IMR-90 (cell line): ENCODE measurements around the gene KRTAP10-3. TPM values are rescaled to one million over a fixed set of nuclear protein-coding genes. Genes with fewer than 3 reads are reported as not detected.

Source experiments
- ATAC-seq: fragments of 200-7000 bp; cut with Tn5 transposase; 2 replicates; pipeline ENCODE4 v1.9.1; 2020; ENCODE audit warnings: low read depth, mild to moderate bottlenecking, moderate library complexity
- BruUV-seq: library from RNA; stranded (reverse); fragments of 400-500 nt; replicated peaks from 2 replicates; lab custom pipeline; 2021; lab: Mats Ljungman, UMichigan
- CTCF ChIA-PET: fragments of 300-600 bp; formaldehyde crosslinking; extraction: SDS; loops from one replicate; lab custom pipeline; 2021; ENCODE audit warnings: antibody characterized with exemption; lab: Yijun Ruan, JAX
- POLR2A ChIA-PET: fragments of 300-600 bp; sonication (Branson Sonifier 250); formaldehyde crosslinking; loops from one replicate; lab custom pipeline; 2022; ENCODE audit warnings: antibody characterized with exemption; ENCODE audit not compliant: unreplicated experiment; lab: Charles Lee
- DNase-seq: peaks from one replicate; pipeline ENCODE4 v3.0.0; 2013
- H2AFZ ChIP-seq: replicated peaks from 2 replicates; pipeline ENCODE3; 2013; ENCODE audit warnings: low read length, mild to moderate bottlenecking; ENCODE audit not compliant: poor library complexity
- H2AK5ac ChIP-seq: 2 replicates; pipeline ENCODE4 v1.6.1; 2013; ENCODE audit warnings: low read depth, low read length, inconsistent platforms
- H2AK9ac ChIP-seq: replicated peaks from 2 replicates; pipeline ENCODE3; 2013; ENCODE audit warnings: mild to moderate bottlenecking, low read depth, low read length, moderate library complexity; ENCODE audit not compliant: poor library complexity
- H2BK120ac ChIP-seq: 2 replicates; pipeline ENCODE4 v1.6.1; 2013; ENCODE audit warnings: low read depth, low read length, inconsistent platforms
- H2BK15ac ChIP-seq: 3 replicates; pipeline ENCODE4 v1.6.1; 2013; ENCODE audit warnings: low read depth, low read length, inconsistent platforms
- H2BK20ac ChIP-seq: 2 replicates; pipeline ENCODE4 v1.6.1; 2013; ENCODE audit warnings: low read depth, mild to moderate bottlenecking, inconsistent platforms, low read length, moderate library complexity
- H2BK5ac ChIP-seq: 2 replicates; pipeline ENCODE4 v1.6.1; 2013; ENCODE audit warnings: mild to moderate bottlenecking, low read depth, low read length, inconsistent platforms; ENCODE audit not compliant: poor library complexity, severe bottlenecking
- H3K14ac ChIP-seq: replicated peaks from 2 replicates; pipeline ENCODE4 v1.6.1; 2013; ENCODE audit warnings: low read depth, low read length, inconsistent platforms
- H3K18ac ChIP-seq: 2 replicates; pipeline ENCODE4 v1.6.1; 2013; ENCODE audit warnings: low read depth, low read length, control low read depth
- H3K23ac ChIP-seq: 2 replicates; pipeline ENCODE4 v1.6.1; 2013; ENCODE audit warnings: low read depth, low read length, inconsistent platforms
- H3K27ac ChIP-seq: 2 replicates; pipeline ENCODE4 v1.5.1; 2013; ENCODE audit warnings: mild to moderate bottlenecking, control low read depth, low read length; ENCODE audit not compliant: insufficient read depth
- H3K27me3 ChIP-seq: 2 replicates; pipeline ENCODE4 v1.6.1; 2013; ENCODE audit warnings: low read length; ENCODE audit not compliant: control insufficient read depth, insufficient read depth
- H3K36me3 ChIP-seq: 2 replicates; pipeline ENCODE4 v1.6.1; 2013; ENCODE audit warnings: low read length, mixed read lengths; ENCODE audit not compliant: control insufficient read depth, insufficient read depth
- H3K4ac ChIP-seq: 2 replicates; pipeline ENCODE4 v1.6.1; 2013; ENCODE audit warnings: low read depth, low read length, inconsistent platforms
- H3K4me1 ChIP-seq: 2 replicates; pipeline ENCODE4 v1.6.1; 2013; ENCODE audit warnings: low read length, mixed read lengths; ENCODE audit not compliant: control insufficient read depth, insufficient read depth
- H3K4me2 ChIP-seq: 2 replicates; pipeline ENCODE4 v1.6.1; 2013; ENCODE audit warnings: low read depth, mild to moderate bottlenecking, control low read depth, low read length, moderate library complexity
- H3K4me3 ChIP-seq: 2 replicates; pipeline ENCODE4 v1.5.1; 2013; ENCODE audit warnings: low read depth, mild to moderate bottlenecking, control low read depth, low read length, moderate library complexity; ENCODE audit not compliant: insufficient read depth
- H3K56ac ChIP-seq: 2 replicates; pipeline ENCODE4 v1.6.1; 2013; ENCODE audit warnings: low read length, inconsistent platforms; ENCODE audit not compliant: insufficient read depth; ENCODE audit errors: extremely low read depth
- H3K79me1 ChIP-seq, 2 experiments: 2 replicates each; pipeline ENCODE4 v1.6.1; 2013; ENCODE audit warnings: low read length in 2 of 2, inconsistent platforms in 1 of 2, low read depth in 1 of 2
- H3K9ac ChIP-seq: 2 replicates; pipeline ENCODE4 v1.6.1; 2013; ENCODE audit warnings: low read depth, low read length, control low read depth
- H3K9me1 ChIP-seq: 2 replicates; pipeline ENCODE4 v1.6.1; 2013; ENCODE audit warnings: low read length, inconsistent platforms; ENCODE audit not compliant: insufficient read depth
- H3K9me3 ChIP-seq: 2 replicates; pipeline ENCODE4 v1.6.1; 2013; ENCODE audit warnings: low read length; ENCODE audit not compliant: control insufficient read depth, insufficient read depth
- H4K20me1 ChIP-seq: 2 replicates; pipeline ENCODE4 v1.6.1; 2013; ENCODE audit warnings: low read length, inconsistent platforms; ENCODE audit not compliant: insufficient read depth
- H4K5ac ChIP-seq: 2 replicates; pipeline ENCODE4 v1.6.1; 2013; ENCODE audit warnings: mild to moderate bottlenecking, low read depth, low read length, control low read depth
- H4K8ac ChIP-seq, 2 experiments: 2 replicates each; pipeline ENCODE4 v1.6.1; 2013; ENCODE audit warnings: low read depth in 2 of 2, low read length in 2 of 2, control low read depth in 1 of 2, inconsistent platforms in 1 of 2
- H4K91ac ChIP-seq: 2 replicates; pipeline ENCODE4 v1.6.1; 2013; ENCODE audit warnings: low read depth, low read length, inconsistent platforms; ENCODE audit not compliant: insufficient read depth
- BHLHE40 ChIP-seq: fragments of 150-350 bp; IDR thresholded peaks from 2 replicates; pipeline ENCODE4 v1.6.1; 2016; ENCODE audit warnings: mild to moderate bottlenecking, low read depth, low read length
- CEBPB ChIP-seq: IDR thresholded peaks from 2 replicates; pipeline ENCODE4 v1.6.1; 2012; ENCODE audit warnings: low read depth, low read length, improper control_type of control experiment
- CHD1 ChIP-seq: IDR thresholded peaks from 2 replicates; pipeline ENCODE4 v1.6.1; 2012; ENCODE audit warnings: low read depth, low read length, improper control_type of control experiment
- FOS ChIP-seq: fragments of 150-350 bp; IDR thresholded peaks from 2 replicates; pipeline ENCODE4 v1.6.1; 2016; ENCODE audit warnings: low read depth, low read length
- MAFK ChIP-seq: IDR thresholded peaks from 2 replicates; pipeline ENCODE4 v1.6.1; 2012; ENCODE audit warnings: low read depth, low read length, improper control_type of control experiment
- MAZ ChIP-seq: IDR thresholded peaks from 2 replicates; pipeline ENCODE4 v1.6.1; 2012; ENCODE audit warnings: low read depth, mild to moderate bottlenecking, low read length, improper control_type of control experiment, moderate library complexity, borderline replicate concordance
- MXI1 ChIP-seq: IDR thresholded peaks from 2 replicates; pipeline ENCODE4 v1.6.1; 2012; ENCODE audit warnings: low read depth, mild to moderate bottlenecking, low read length, moderate library complexity, borderline replicate concordance
- NFE2L2 ChIP-seq: fragments of 150-350 bp; IDR thresholded peaks from 2 replicates; pipeline ENCODE4 v1.6.1; 2016; ENCODE audit warnings: low read depth, mild to moderate bottlenecking, low read length
- POLR2A ChIP-seq: IDR thresholded peaks from 2 replicates; pipeline ENCODE4 v1.6.1; 2012; ENCODE audit warnings: mild to moderate bottlenecking, low read depth, low read length
- RCOR1 ChIP-seq: IDR thresholded peaks from 2 replicates; pipeline ENCODE4 v1.6.1; 2012; ENCODE audit warnings: mild to moderate bottlenecking, low read length, improper control_type of control experiment; ENCODE audit not compliant: insufficient replicate concordance
- RFX5 ChIP-seq: IDR thresholded peaks from 2 replicates; pipeline ENCODE4 v1.8.0; 2012; ENCODE audit warnings: low read depth, mild to moderate bottlenecking, low read length, moderate library complexity
- SMC3 ChIP-seq: fragments of 150-350 bp; IDR thresholded peaks from 2 replicates; pipeline ENCODE4 v1.6.1; 2016; ENCODE audit warnings: low read depth, mild to moderate bottlenecking, antibody characterized with exemption, low read length, moderate library complexity
- WGBS, 2 experiments: methylation state at CpG; one replicate each; pipeline versions ENCODE4 v1.1.5 to v1.1.7; 2013; ENCODE audit warnings: missing lambda C conversion rate in 2 of 2; ENCODE audit not compliant: insufficient read length in 1 of 2; ENCODE audit errors: extremely low coverage in 2 of 2; 5-methylcytosine and 5-hydroxymethylcytosine counted together
- dilution Hi-C: fragments of 300-500 bp; cut with HindIII; formaldehyde crosslinking; loops from one replicate; pipeline ENCODE4 v1.14.3; 2018; ENCODE audit warnings: low sequenced_read_pairs; ENCODE audit not compliant: unreplicated experiment
- in situ Hi-C: fragments of 300-500 bp; cut with MboI; formaldehyde crosslinking; loops from 3 replicates; pipeline ENCODE4 v1.14.3; 2019; ENCODE audit warnings: low sequenced_read_pairs, inconsistent platforms, mixed read lengths
- intact Hi-C: fragments of 100-400 bp; cut with micrococcal nuclease; formaldehyde crosslinking; loops from 2 replicates; pipeline ENCODE4 v1.10.0; 2022
- polyA plus RNA-seq, 3 experiments: library from polyadenylated mRNA; depleted of rRNA; stranded (reverse); fragments of >200 nt; gene quantifications; 2 replicates each; pipeline ENCODE4 v1.2.3, GENCODE V29; 2012; ENCODE audit warnings: low replicate concordance in 1 of 3
- total RNA-seq: library from RNA; depleted of rRNA; stranded (reverse); fragments of >200 nt; gene quantifications from 2 replicates; pipeline ENCODE4 v1.2.3, GENCODE V29; 2012
- TF ChIP-seq, protein P1 (sequence below): fragments of 150-350 bp; IDR thresholded peaks from 2 replicates; pipeline ENCODE4 v1.6.1; 2016; ENCODE audit warnings: low read depth, mild to moderate bottlenecking, low read length, moderate library complexity, borderline replicate concordance
- TF ChIP-seq, protein P2 (sequence below): fragments of 150-350 bp; IDR thresholded peaks from 2 replicates; pipeline ENCODE4 v1.6.1; 2017; ENCODE audit warnings: mild to moderate bottlenecking, antibody characterized with exemption, low read length, low read depth
- TF ChIP-seq, protein P3 (sequence below): conservative IDR thresholded peaks from 2 replicates; pipeline ENCODE4 v1.5.1; 2012; ENCODE audit warnings: mild to moderate bottlenecking, low read depth, low read length, improper control_type of control experiment

KRTAP10-3 gene
- total and polyA plus RNA-seq, 2 of the 4 experiments (the other 2 are of a cell fraction): not detected

DNA sequence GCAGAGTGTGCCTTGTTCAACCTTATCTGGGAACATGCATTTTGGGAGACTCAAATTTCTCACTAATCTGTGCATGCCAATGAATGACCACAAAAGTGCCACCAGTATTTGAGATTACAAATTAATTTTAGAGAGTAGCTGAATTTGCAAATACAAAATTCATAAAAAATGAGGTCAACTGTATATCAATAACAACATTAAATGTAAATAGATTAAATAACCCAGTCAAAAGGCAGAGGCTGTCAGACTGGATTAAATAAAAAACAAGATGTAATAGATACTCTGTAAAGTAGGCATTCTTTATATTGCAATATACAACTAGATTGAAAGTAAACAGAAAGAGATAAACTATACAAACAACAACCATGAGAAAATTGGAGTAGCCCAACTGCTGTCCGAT is 5.5 kb upstream of the KRTAP10-3 start:
- no CpG with 5 or more reads among the region's 1 CpG for WGBS, 2 experiments
- Histone ChIP-seq H3K56ac (no peak overlapping the region), H3K4me2 (no peak overlapping the region), H3K36me3 (no peaks in the 10 kb centered on the region), H4K20me1 (no peaks in the 10 kb centered on the region), H2BK15ac (no peak overlapping the region), H2BK20ac (no peak overlapping the region), H3K23ac (no peak overlapping the region), H3K27me3 (no peaks in the 10 kb centered on the region; the same call in 1 of the 2 replicates), H4K5ac (no peak overlapping the region), H2AK5ac (no peak overlapping the region), H4K8ac (no peak overlapping the region), H2BK120ac (no peak overlapping the region), H4K91ac (no peak overlapping the region), H3K9me1 (no peaks in the 10 kb centered on the region), H3K4me1 (no peaks in the 10 kb centered on the region), H3K9ac (no peak overlapping the region), H3K18ac (no peak overlapping the region), H3K4ac (no peak overlapping the region), H3K14ac (no peak overlapping the region), H3K9me3 (no peaks in the 10 kb centered on the region), H3K27ac (no peak overlapping the region), H2BK5ac (no peak overlapping the region), H2AK9ac (no peak overlapping the region), H3K4me3 (no peak overlapping the region), H3K79me1 (no peaks in the 10 kb centered on the region), H2AFZ (no peak overlapping the region)
- DNase-seq: no peak
- dilution Hi-C loops (no loop called here), intact Hi-C loops (no loop called here), in situ Hi-C loops (no loop called here)
- TF ChIP-seq, protein P1, sequence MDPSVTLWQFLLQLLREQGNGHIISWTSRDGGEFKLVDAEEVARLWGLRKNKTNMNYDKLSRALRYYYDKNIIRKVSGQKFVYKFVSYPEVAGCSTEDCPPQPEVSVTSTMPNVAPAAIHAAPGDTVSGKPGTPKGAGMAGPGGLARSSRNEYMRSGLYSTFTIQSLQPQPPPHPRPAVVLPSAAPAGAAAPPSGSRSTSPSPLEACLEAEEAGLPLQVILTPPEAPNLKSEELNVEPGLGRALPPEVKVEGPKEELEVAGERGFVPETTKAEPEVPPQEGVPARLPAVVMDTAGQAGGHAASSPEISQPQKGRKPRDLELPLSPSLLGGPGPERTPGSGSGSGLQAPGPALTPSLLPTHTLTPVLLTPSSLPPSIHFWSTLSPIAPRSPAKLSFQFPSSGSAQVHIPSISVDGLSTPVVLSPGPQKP: no peak
- TF ChIP-seq RCOR1 (no peak), FOS (no peak), MAZ (no peak), MXI1 (no peak), CHD1 (no peak), SMC3 (no peak), POLR2A (no peak), RFX5 (no peak), NFE2L2 (no peak), CEBPB (no peak), MAFK (no peak), BHLHE40 (no peak)
- TF ChIP-seq, protein P2, sequence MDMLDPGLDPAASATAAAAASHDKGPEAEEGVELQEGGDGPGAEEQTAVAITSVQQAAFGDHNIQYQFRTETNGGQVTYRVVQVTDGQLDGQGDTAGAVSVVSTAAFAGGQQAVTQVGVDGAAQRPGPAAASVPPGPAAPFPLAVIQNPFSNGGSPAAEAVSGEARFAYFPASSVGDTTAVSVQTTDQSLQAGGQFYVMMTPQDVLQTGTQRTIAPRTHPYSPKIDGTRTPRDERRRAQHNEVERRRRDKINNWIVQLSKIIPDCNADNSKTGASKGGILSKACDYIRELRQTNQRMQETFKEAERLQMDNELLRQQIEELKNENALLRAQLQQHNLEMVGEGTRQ: no peak
- TF ChIP-seq, protein P3, sequence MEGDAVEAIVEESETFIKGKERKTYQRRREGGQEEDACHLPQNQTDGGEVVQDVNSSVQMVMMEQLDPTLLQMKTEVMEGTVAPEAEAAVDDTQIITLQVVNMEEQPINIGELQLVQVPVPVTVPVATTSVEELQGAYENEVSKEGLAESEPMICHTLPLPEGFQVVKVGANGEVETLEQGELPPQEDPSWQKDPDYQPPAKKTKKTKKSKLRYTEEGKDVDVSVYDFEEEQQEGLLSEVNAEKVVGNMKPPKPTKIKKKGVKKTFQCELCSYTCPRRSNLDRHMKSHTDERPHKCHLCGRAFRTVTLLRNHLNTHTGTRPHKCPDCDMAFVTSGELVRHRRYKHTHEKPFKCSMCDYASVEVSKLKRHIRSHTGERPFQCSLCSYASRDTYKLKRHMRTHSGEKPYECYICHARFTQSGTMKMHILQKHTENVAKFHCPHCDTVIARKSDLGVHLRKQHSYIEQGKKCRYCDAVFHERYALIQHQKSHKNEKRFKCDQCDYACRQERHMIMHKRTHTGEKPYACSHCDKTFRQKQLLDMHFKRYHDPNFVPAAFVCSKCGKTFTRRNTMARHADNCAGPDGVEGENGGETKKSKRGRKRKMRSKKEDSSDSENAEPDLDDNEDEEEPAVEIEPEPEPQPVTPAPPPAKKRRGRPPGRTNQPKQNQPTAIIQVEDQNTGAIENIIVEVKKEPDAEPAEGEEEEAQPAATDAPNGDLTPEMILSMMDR: no peak
- no TSS peak for BruUV-seq
- ATAC-seq: no peak
- ChIA-PET POLR2A (no interaction called here), CTCF (no interaction called here)
